GM18867 (cell line): Measurements from ENCODE around the gene IZUMO4.
"Not testable (repeated sequence)": the region's sequence is repeated elsewhere in the genome, so short reads cannot be mapped to it uniquely, and the experiment has no call there.

Experiments
- ATAC-seq: cut with Tn5 transposase; IDR thresholded peaks from one replicate; pipeline ENCODE4 v1.9.1; 2021; ENCODE audit warnings: mild to moderate bottlenecking, moderate library complexity; ENCODE audit not compliant: unreplicated experiment

The IZUMO4 gene

GRCh38 chr19:2122251-2122650 is 25.5 kb downstream of the IZUMO4 start:
- no peak for ATAC-seq

GRCh38 chr19:2122982-2123381 is 26.3 kb downstream of the IZUMO4 start:
- ATAC-seq = no peak

- ATAC-seq = no peak
Observed at GRCh38 chr19:2123682-2124387, 27.1 kb downstream of the IZUMO4 start.

GRCh38 chr19:2126879-2127518 is 30.3 kb downstream of the IZUMO4 start:
- no peak for ATAC-seq

GRCh38 chr19:2127758-2128157 is 31.0 kb downstream of the IZUMO4 start:
- no peak for ATAC-seq

- ATAC-seq = not testable (repeated sequence)
Observed at GRCh38 chr19:2128252-2128651, 31.5 kb downstream of the IZUMO4 start.

- ATAC-seq = no peak
Observed at GRCh38 chr19:2129022-2129421, 32.3 kb downstream of the IZUMO4 start.

GRCh38 chr19:2129486-2129885 is 32.8 kb downstream of the IZUMO4 start:
- ATAC-seq = no peak

- ATAC-seq = no peak
Observed at GRCh38 chr19:2129892-2130770, 33.4 kb downstream of the IZUMO4 start.

- not testable (repeated sequence) for ATAC-seq
Observed at GRCh38 chr19:2131012-2131975, 34.6 kb downstream of the IZUMO4 start.

- no peak for ATAC-seq
Observed at GRCh38 chr19:2132191-2132590, 35.5 kb downstream of the IZUMO4 start.

- ATAC-seq = no peak
Observed at GRCh38 chr19:2132731-2133490, 36.2 kb downstream of the IZUMO4 start.

- no peak for ATAC-seq
Observed at GRCh38 chr19:2135474-2136402, 39.0 kb downstream of the IZUMO4 start.

- ATAC-seq = no peak
Observed at GRCh38 chr19:2136796-2137195, 40.1 kb downstream of the IZUMO4 start.

GRCh38 chr19:2138061-2138728 is 41.5 kb downstream of the IZUMO4 start:
- no peak for ATAC-seq

GRCh38 chr19:2139385-2140137 is 42.8 kb downstream of the IZUMO4 start:
- no peak for ATAC-seq

GRCh38 chr19:2140138-2140569 is 43.4 kb downstream of the IZUMO4 start:
- no peak for ATAC-seq
